PC-9 (cell line): ENCODE data around the gene TMCC2. TPM values are rescaled to one million over a fixed set of nuclear protein-coding genes. Genes with fewer than 3 reads are reported as not detected.
A peak's percentile ranks its signal among the peaks of the same experiment; 100 is the strongest.

Experiments
- BruUV-seq: library from RNA; stranded (reverse); fragments of 400-500 nt; replicated peaks from 2 replicates; lab custom pipeline; 2021; lab: Mats Ljungman, UMichigan
- CTCF ChIA-PET: fragments of 300-600 bp; sonication (Branson Sonifier 250); formaldehyde crosslinking; loops from one replicate; lab custom pipeline; 2022; ENCODE audit warnings: antibody characterized with exemption; lab: Charles Lee
- POLR2A ChIA-PET: fragments of 300-600 bp; sonication (Branson Sonifier 250); formaldehyde crosslinking; loops from one replicate; lab custom pipeline; 2022; ENCODE audit warnings: antibody characterized with exemption; ENCODE audit not compliant: unreplicated experiment; lab: Charles Lee
- DNase-seq, 2 experiments: peaks; one replicate each; pipeline versions ENCODE4 v3.0.0 to v3.0.0-alpha.2; 2015 to 2022; ENCODE audit warnings: mixed read lengths in 1 of 2
- H2AFZ ChIP-seq: fragments of 200-600 bp; sonication (generic); 2 replicates; pipeline ENCODE4 v1.8.1; 2017; ENCODE audit warnings: antibody characterized with exemption
- H3F3A ChIP-seq: fragments of 200-600 bp; sonication (generic); 2 replicates; pipeline ENCODE4 v1.8.1; 2017; ENCODE audit warnings: antibody characterized with exemption, mild to moderate bottlenecking, low read depth; ENCODE audit not compliant: insufficient read depth
- H3K27ac ChIP-seq: fragments of 200-600 bp; sonication (generic); 2 replicates; pipeline ENCODE4 v1.6.1; 2016; ENCODE audit warnings: mixed run types
- H3K27me3 ChIP-seq: fragments of 200-600 bp; sonication (generic); 2 replicates; pipeline ENCODE4 v1.6.1; 2016; ENCODE audit warnings: low read depth, mixed run types; ENCODE audit not compliant: insufficient read depth
- H3K36me3 ChIP-seq: fragments of 200-600 bp; sonication (generic); 2 replicates; pipeline ENCODE4 v1.6.1; 2016; ENCODE audit warnings: low read depth, mixed run types
- H3K4me1 ChIP-seq: fragments of 200-600 bp; sonication (generic); replicated peaks from 2 replicates; pipeline ENCODE4 v1.6.1; 2016; ENCODE audit warnings: mixed run types; ENCODE audit not compliant: insufficient read depth
- H3K4me2 ChIP-seq: fragments of 200-600 bp; sonication (generic); 2 replicates; pipeline ENCODE4 v1.6.1; 2017; ENCODE audit warnings: mixed run types
- H3K4me3 ChIP-seq: fragments of 200-600 bp; sonication (generic); 2 replicates; pipeline ENCODE4 v1.6.1; 2016; ENCODE audit warnings: mixed run types
- H3K79me2 ChIP-seq: fragments of 200-600 bp; sonication (generic); 2 replicates; pipeline ENCODE4 v1.6.1; 2017; ENCODE audit warnings: low read depth, mixed run types
- H3K9me2 ChIP-seq: fragments of 200-600 bp; sonication (generic); 2 replicates; pipeline ENCODE4 v1.8.1; 2017; ENCODE audit warnings: mild to moderate bottlenecking; ENCODE audit not compliant: insufficient read depth
- H3K9me3 ChIP-seq: fragments of 200-600 bp; sonication (generic); 2 replicates; pipeline ENCODE4 v1.8.1; 2016; ENCODE audit warnings: low read depth; ENCODE audit not compliant: insufficient read depth
- H4K20me1 ChIP-seq: fragments of 200-600 bp; sonication (generic); 2 replicates; pipeline ENCODE4 v1.8.1; 2017; ENCODE audit not compliant: insufficient read depth
- CTCF ChIP-seq: fragments of 200-600 bp; sonication (generic); conservative IDR thresholded peaks from 2 replicates; pipeline ENCODE4 v1.6.1; 2017; ENCODE audit warnings: mixed run types, antibody characterized with exemption, mild to moderate bottlenecking, moderate library complexity
- EZH2 ChIP-seq: fragments of 200-600 bp; sonication (generic); IDR thresholded peaks from 2 replicates; pipeline ENCODE4 v1.8.0; 2017; ENCODE audit warnings: antibody characterized with exemption, low read depth
- intact Hi-C: fragments of 100-400 bp; cut with micrococcal nuclease; formaldehyde crosslinking; loops from one replicate; pipeline ENCODE4 v1.10.0; 2022; ENCODE audit not compliant: unreplicated experiment
- total RNA-seq: library from RNA; stranded (reverse); gene quantifications from 2 replicates; pipeline ENCODE4 v1.2.3, GENCODE V29; 2021

TMCC2 gene
- total RNA-seq, 1 experiment from 2014 or later: 0.79 TPM

GRCh38 chr1:205214756-205215155 is 13.0 kb upstream of the TMCC2 start:
- Histone ChIP-seq H4K20me1 (no peaks in the 10 kb centered on the region), H3K4me2 (no peak overlapping the region), H3K36me3 (no peaks in the 10 kb centered on the region), H3K4me3 (no peak overlapping the region), H3F3A (no peaks in the 10 kb centered on the region), H3K79me2 (peaks cover 6% of the 10 kb centered on the region; the same call in 1 of the 2 replicates), H2AFZ (0 out of 2 replicates have a peak overlapping the region, but pooled peaks have one; percentile 39), H3K27me3 (0 out of 2 replicates have a peak, but pooled peaks cover 5% of the 10 kb centered on the region), H3K4me1 (peaks cover 7% of the 10 kb centered on the region), H3K9me3 (no peaks in the 10 kb centered on the region), H3K9me2 (no peaks in the 10 kb centered on the region), H3K27ac (no peak overlapping the region)
- ChIA-PET CTCF (interaction anchor here (0.6 kb wide), 2 partner anchors 40 to 73 kb away, joined by 3 read pairs; no protein-coding TSS in a partner anchor), POLR2A (no interaction called here)
- intact Hi-C loops: no loop called here
- TF ChIP-seq CTCF: no peak
- DNase-seq: no peak
- BruUV-seq: no TSS peak

GRCh38 chr1:205216588-205216987 is 11.2 kb upstream of the TMCC2 start:
- H3K79me2 ChIP-seq: no peaks in the 10 kb centered on the region
- POLR2A ChIA-PET: no interaction called here
- no peak overlapping the region for H2AFZ ChIP-seq
- intact Hi-C loops: no loop called here
- no peaks in the 10 kb centered on the region for H3K9me3 ChIP-seq
- no peaks in the 10 kb centered on the region for H3F3A ChIP-seq
- 0 out of 2 replicates have a peak, but pooled peaks cover 5% of the 10 kb centered on the region for H3K27me3 ChIP-seq
- no peak for TF ChIP-seq EZH2
- TF ChIP-seq CTCF: no peak
- no peaks in the 10 kb centered on the region for H3K9me2 ChIP-seq
- BruUV-seq: no TSS peak
- no peaks in the 10 kb centered on the region for H3K36me3 ChIP-seq
- no peaks in the 10 kb centered on the region for H4K20me1 ChIP-seq
- no peak for DNase-seq
- H3K4me1 ChIP-seq: no peaks in the 10 kb centered on the region
- CTCF ChIA-PET: no interaction called here
- H3K4me3 ChIP-seq: no peak overlapping the region
- H3K27ac ChIP-seq: no peak overlapping the region
- no peak overlapping the region for H3K4me2 ChIP-seq

- no peaks in the 10 kb centered on the region for H3F3A ChIP-seq
- H3K79me2 ChIP-seq: no peaks in the 10 kb centered on the region
- POLR2A ChIA-PET: no interaction called here
- no peaks in the 10 kb centered on the region for H4K20me1 ChIP-seq
- no peak overlapping the region for H3K4me3 ChIP-seq
- no peaks in the 10 kb centered on the region for H3K36me3 ChIP-seq
- no peak overlapping the region for H3K4me2 ChIP-seq
- no peaks in the 10 kb centered on the region for H3K9me2 ChIP-seq
- no TSS peak for BruUV-seq
- DNase-seq: no peak
- no peaks in the 10 kb centered on the region for H3K9me3 ChIP-seq
- no peak overlapping the region for H3K27ac ChIP-seq
- CTCF ChIA-PET: no interaction called here
- 0 out of 2 replicates have a peak, but pooled peaks cover 5% of the 10 kb centered on the region for H3K27me3 ChIP-seq
- H3K4me1 ChIP-seq: no peaks in the 10 kb centered on the region
- H2AFZ ChIP-seq: no peak overlapping the region
- TF ChIP-seq CTCF: no peak
- no peak for TF ChIP-seq EZH2
- intact Hi-C loops: no loop called here
These were observed 10.3 kb upstream of the TMCC2 start for GRCh38 chr1:205217418-205217817.
